GM23248 (cell line): ENCODE measurements around the gene NT5M. TPM values are rescaled to one million over a fixed set of nuclear protein-coding genes. Genes with fewer than 3 reads are reported as not detected.
"Not testable (repeated sequence)": the region's sequence is repeated elsewhere in the genome, so short reads cannot be mapped to it uniquely, and the experiment has no call there.

Experiments used
- DNase-seq: peaks from one replicate; pipeline ENCODE4 v3.0.0-alpha.2; 2015
- H2AFZ ChIP-seq: fragments of 200-600 bp; sonication (generic); 2 replicates; pipeline ENCODE4 v1.6.1; 2016; ENCODE audit warnings: antibody characterized with exemption
- H3F3A ChIP-seq: fragments of 200-600 bp; sonication (generic); 2 replicates; pipeline ENCODE4 v1.6.1; 2016; ENCODE audit warnings: mild to moderate bottlenecking, antibody characterized with exemption, mixed run types; ENCODE audit not compliant: insufficient read depth
- H3K27ac ChIP-seq: fragments of 200-600 bp; sonication (generic); 2 replicates; pipeline ENCODE4 v1.5.1; 2016; ENCODE audit warnings: mild to moderate bottlenecking
- H3K27me3 ChIP-seq: fragments of 200-600 bp; sonication (generic); replicated peaks from 2 replicates; pipeline ENCODE4 v1.6.1; 2016; ENCODE audit warnings: mild to moderate bottlenecking; ENCODE audit not compliant: insufficient read depth
- H3K36me3 ChIP-seq: fragments of 200-600 bp; sonication (generic); 2 replicates; pipeline ENCODE4 v1.6.1; 2016; ENCODE audit warnings: low read depth, mild to moderate bottlenecking
- H3K4me1 ChIP-seq: fragments of 200-600 bp; sonication (generic); 2 replicates; pipeline ENCODE4 v1.6.1; 2016; ENCODE audit warnings: mild to moderate bottlenecking; ENCODE audit not compliant: insufficient read depth
- H3K4me2 ChIP-seq: fragments of 200-600 bp; sonication (generic); one replicate; pipeline ENCODE4 v1.6.1; 2016; ENCODE audit warnings: mild to moderate bottlenecking; ENCODE audit not compliant: unreplicated experiment
- H3K4me3 ChIP-seq: fragments of 200-600 bp; sonication (generic); 2 replicates; pipeline ENCODE4 v1.5.1; 2016; ENCODE audit warnings: mild to moderate bottlenecking
- H3K79me2 ChIP-seq: fragments of 200-600 bp; sonication (generic); 2 replicates; pipeline ENCODE4 v1.6.1; 2016; ENCODE audit warnings: mild to moderate bottlenecking; ENCODE audit not compliant: insufficient read depth
- H3K9ac ChIP-seq: fragments of 200-600 bp; sonication (generic); 2 replicates; pipeline ENCODE4 v1.6.1; 2016; ENCODE audit warnings: mild to moderate bottlenecking
- H3K9me2 ChIP-seq: fragments of 200-600 bp; sonication (generic); 2 replicates; pipeline ENCODE4 v1.6.1; 2016; ENCODE audit warnings: mixed run types, mild to moderate bottlenecking, moderate library complexity; ENCODE audit not compliant: insufficient read depth
- H3K9me3 ChIP-seq: fragments of 200-600 bp; sonication (generic); one replicate; pipeline ENCODE4 v1.6.1; 2017; ENCODE audit warnings: low read depth
- H4K20me1 ChIP-seq: fragments of 200-600 bp; sonication (generic); 2 replicates; pipeline ENCODE4 v1.6.0; 2016; ENCODE audit not compliant: insufficient read depth
- EZH2 ChIP-seq: fragments of 200-600 bp; sonication (generic); IDR thresholded peaks from 2 replicates; pipeline ENCODE4 v1.6.1; 2018; ENCODE audit warnings: antibody characterized with exemption, mild to moderate bottlenecking; ENCODE audit not compliant: insufficient read depth, poor library complexity, severe bottlenecking
- EZH2phosphoT487 ChIP-seq: fragments of 200-600 bp; sonication (generic); IDR thresholded peaks from 2 replicates; pipeline ENCODE4 v1.6.1; 2018; ENCODE audit warnings: antibody characterized with exemption, moderate library complexity, mild to moderate bottlenecking, low read depth; ENCODE audit not compliant: insufficient read depth
- WGBS, 2 experiments: methylation state at CpG; one replicate each; pipeline ENCODE4 v1.1.6; 2015 to 2017; ENCODE audit warnings: low lambda C conversion rate in 2 of 2, low coverage in 1 of 2; ENCODE audit errors: missing lambda C conversion rate in 2 of 2; 5-methylcytosine and 5-hydroxymethylcytosine counted together
- in situ Hi-C: fragments of 300-500 bp; cut with MboI; formaldehyde crosslinking; loops from 2 replicates; pipeline ENCODE4 v1.15.0; 2020
- polyA plus RNA-seq: library from polyadenylated mRNA; unstranded; fragments of >200 nt; fragmentation: Nextera tagmentation; extraction: Ambion mirVana; gene quantifications from 2 replicates; pipeline ENCODE4 v1.2.1, GENCODE V29; 2016
- total RNA-seq: library from RNA; depleted of rRNA; stranded (reverse); fragments of >200 nt; shearing (Covaris generic); gene quantifications from 2 replicates; pipeline ENCODE4 v1.2.3, GENCODE V29; 2014

The NT5M gene
- total and polyA plus RNA-seq, 2 experiments from 2014 or later: 3.3 to 5.1 TPM

DNA sequence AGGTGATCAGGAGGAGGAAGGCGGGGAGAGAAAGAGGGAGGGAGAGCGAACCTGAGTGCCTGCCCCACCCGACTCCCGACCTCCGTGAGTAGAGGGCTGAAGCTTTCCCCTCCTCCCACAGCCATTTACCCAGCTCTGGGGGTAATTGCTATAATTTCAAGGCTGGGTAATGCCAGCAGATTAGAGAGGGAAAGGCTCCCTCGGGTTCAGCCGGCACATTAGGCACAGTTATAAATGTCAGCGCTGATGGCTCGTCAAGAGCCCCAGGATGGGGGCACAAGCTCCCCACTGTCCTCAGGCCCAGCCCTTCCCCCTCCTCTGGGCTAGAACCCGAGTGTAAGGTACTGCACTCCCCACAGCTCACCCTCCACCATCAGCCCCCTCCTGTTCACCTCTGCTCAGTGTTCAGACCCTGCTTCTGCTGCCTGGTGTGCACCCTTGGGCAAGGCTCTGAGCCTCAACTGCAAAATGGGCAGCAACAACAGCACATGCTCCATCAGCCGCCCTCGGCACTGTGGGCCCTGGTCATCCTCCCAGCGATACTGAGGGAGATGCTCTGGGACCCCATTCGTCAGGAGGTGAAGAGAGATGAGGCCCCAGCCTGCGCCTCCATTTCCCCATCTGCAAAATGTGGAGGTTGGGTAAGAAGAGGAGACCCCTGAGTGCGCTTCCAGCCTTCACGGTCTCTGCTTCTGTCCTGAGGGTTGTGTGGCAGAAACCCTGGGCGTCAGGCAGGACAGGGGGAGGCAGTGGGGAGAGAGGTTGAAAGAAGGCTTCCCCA is 77.2 kb downstream of the NT5M start:
- in situ Hi-C loops: no loop called here
- H3F3A ChIP-seq: 0 out of 2 replicates have a peak, but pooled peaks cover 8% of the 10 kb centered on the region
- H3K79me2 ChIP-seq: no peaks in the 10 kb centered on the region
- no peak overlapping the region for H3K4me3 ChIP-seq
- H3K36me3 ChIP-seq: no peaks in the 10 kb centered on the region
- WGBS, 2 experiments: 57 to 65% methylated on average over 18 of the region's 18 CpGs
- TF ChIP-seq EZH2: no peak
- no peak for TF ChIP-seq EZH2phosphoT487
- no peaks in the 10 kb centered on the region for H4K20me1 ChIP-seq
- H3K27ac ChIP-seq: no peak overlapping the region
- H2AFZ ChIP-seq: no peak overlapping the region
- H3K9me3 ChIP-seq: no peaks in the 10 kb centered on the region
- no peak overlapping the region for H3K4me2 ChIP-seq
- no peak overlapping the region for H3K9ac ChIP-seq
- peaks cover 7% of the 10 kb centered on the region for H3K4me1 ChIP-seq
- no peak for DNase-seq
- H3K9me2 ChIP-seq: no peaks in the 10 kb centered on the region
- peaks cover 29% of the 10 kb centered on the region for H3K27me3 ChIP-seq

DNA sequence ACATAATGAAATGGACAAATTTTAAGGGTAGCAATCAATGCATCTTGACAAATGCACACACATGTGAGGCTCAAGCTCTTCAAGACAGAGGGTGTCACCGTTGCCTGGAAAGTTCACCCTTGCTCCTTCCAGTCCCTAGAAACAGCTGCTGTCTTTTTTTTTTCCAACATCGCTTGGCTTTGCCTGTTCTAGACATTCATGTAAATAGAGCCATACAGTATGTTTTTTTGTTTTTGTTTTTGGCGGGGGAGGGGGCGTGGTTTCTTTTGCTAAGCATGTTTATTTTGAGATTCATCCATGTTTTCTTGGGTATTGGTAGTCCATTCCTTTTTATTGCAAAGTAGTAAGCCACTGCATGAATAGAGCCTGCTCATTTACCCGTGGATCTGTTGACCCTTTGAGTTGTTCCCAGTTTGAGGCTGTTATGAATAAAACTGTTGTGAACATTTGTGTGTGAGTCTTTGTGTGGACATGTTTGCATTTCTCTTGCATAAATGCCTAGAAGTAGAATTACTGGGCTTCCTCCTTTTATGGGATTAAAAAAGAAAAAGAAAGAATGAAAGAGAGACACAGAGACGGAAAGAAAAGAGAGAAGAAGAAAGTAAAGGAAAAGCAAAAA is 78.4 kb downstream of the NT5M start:
- Histone ChIP-seq H3K4me2 (no peak overlapping the region), H4K20me1 (no peaks in the 10 kb centered on the region), H3K9me2 (no peaks in the 10 kb centered on the region), H3K36me3 (no peaks in the 10 kb centered on the region), H3K27me3 (peaks cover 29% of the 10 kb centered on the region), H3K27ac (no peak overlapping the region), H3K4me3 (no peak overlapping the region), H3F3A (0 out of 2 replicates have a peak, but pooled peaks cover 2% of the 10 kb centered on the region), H3K9me3 (no peaks in the 10 kb centered on the region), H3K4me1 (no peaks in the 10 kb centered on the region), H3K9ac (no peak overlapping the region), H3K79me2 (no peaks in the 10 kb centered on the region), H2AFZ (no peak overlapping the region)
- TF ChIP-seq EZH2 (no peak), EZH2phosphoT487 (no peak)
- WGBS, 2 experiments: 38 to 46% methylated on average over 6 of the region's 6 CpGs
- no peak for DNase-seq
- in situ Hi-C loops: no loop called here

DNA sequence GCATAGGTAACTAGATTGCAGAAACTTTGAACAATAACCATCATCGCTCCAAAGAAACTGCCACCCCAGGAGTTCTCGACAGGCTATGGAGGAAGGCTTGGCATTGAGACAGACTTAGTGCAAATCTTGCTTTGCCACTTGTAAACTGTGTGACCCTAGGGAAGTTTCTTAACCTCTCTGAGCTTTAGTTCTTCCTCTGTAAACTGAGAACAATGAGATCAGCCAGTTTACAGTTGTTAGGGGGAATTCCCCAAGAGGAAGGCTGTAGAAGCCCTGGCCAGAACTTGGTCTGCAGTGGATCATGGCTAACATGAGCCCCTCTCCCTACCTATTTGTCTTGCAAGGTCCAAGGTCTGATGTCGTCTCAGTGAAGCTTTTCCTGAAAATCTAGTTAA is 78.9 kb downstream of the NT5M start:
- H3K36me3 ChIP-seq: no peaks in the 10 kb centered on the region
- peaks cover 29% of the 10 kb centered on the region for H3K27me3 ChIP-seq
- no peak overlapping the region for H3K4me2 ChIP-seq
- no peak overlapping the region for H3K27ac ChIP-seq
- H3K4me3 ChIP-seq: no peak overlapping the region
- no peak for DNase-seq
- TF ChIP-seq EZH2: no peak
- no peaks in the 10 kb centered on the region for H3K9me3 ChIP-seq
- no peaks in the 10 kb centered on the region for H3K4me1 ChIP-seq
- no peaks in the 10 kb centered on the region for H3K9me2 ChIP-seq
- 68 to 77% methylated on average over 3 of the region's 3 CpGs for WGBS, 2 experiments
- no peaks in the 10 kb centered on the region for H3F3A ChIP-seq
- no peak overlapping the region for H3K9ac ChIP-seq
- H3K79me2 ChIP-seq: no peaks in the 10 kb centered on the region
- no peaks in the 10 kb centered on the region for H4K20me1 ChIP-seq
- H2AFZ ChIP-seq: no peak overlapping the region
- in situ Hi-C loops: no loop called here

DNA sequence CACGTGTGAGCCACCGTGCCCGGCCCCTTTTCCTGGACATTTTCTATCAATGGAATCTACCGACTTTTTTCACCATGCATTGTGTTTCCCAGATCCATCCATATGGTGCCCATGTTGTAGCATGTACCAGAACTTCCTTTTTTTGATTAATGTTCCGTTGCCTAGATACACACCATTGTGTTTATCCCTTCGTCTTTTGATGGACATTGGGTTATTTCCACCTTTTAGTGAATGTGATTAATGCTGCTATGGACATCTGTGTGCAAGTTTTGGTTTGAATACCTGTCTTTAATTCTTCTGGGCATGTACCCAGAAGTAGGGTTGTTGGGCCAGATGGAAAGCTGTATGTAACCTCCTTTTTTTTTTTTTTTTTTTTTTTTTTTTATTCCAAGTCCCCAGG is 79.8 kb downstream of the NT5M start:
- in situ Hi-C loops: no loop called here
- H3K27me3 ChIP-seq: peaks cover 29% of the 10 kb centered on the region
- H4K20me1 ChIP-seq: no peaks in the 10 kb centered on the region
- H3F3A ChIP-seq: no peaks in the 10 kb centered on the region
- no peak overlapping the region for H3K4me3 ChIP-seq
- H3K36me3 ChIP-seq: no peaks in the 10 kb centered on the region
- TF ChIP-seq EZH2phosphoT487: no peak
- no peak for TF ChIP-seq EZH2
- H3K4me2 ChIP-seq: no peak overlapping the region
- no peak overlapping the region for H2AFZ ChIP-seq
- H3K4me1 ChIP-seq: no peaks in the 10 kb centered on the region
- no peak for DNase-seq
- WGBS, 2 experiments: 25 to 28% methylated on average over 6 of the region's 6 CpGs
- no peaks in the 10 kb centered on the region for H3K9me3 ChIP-seq
- H3K9me2 ChIP-seq: no peaks in the 10 kb centered on the region
- H3K27ac ChIP-seq: no peak overlapping the region
- H3K9ac ChIP-seq: no peak overlapping the region
- no peaks in the 10 kb centered on the region for H3K79me2 ChIP-seq

DNA sequence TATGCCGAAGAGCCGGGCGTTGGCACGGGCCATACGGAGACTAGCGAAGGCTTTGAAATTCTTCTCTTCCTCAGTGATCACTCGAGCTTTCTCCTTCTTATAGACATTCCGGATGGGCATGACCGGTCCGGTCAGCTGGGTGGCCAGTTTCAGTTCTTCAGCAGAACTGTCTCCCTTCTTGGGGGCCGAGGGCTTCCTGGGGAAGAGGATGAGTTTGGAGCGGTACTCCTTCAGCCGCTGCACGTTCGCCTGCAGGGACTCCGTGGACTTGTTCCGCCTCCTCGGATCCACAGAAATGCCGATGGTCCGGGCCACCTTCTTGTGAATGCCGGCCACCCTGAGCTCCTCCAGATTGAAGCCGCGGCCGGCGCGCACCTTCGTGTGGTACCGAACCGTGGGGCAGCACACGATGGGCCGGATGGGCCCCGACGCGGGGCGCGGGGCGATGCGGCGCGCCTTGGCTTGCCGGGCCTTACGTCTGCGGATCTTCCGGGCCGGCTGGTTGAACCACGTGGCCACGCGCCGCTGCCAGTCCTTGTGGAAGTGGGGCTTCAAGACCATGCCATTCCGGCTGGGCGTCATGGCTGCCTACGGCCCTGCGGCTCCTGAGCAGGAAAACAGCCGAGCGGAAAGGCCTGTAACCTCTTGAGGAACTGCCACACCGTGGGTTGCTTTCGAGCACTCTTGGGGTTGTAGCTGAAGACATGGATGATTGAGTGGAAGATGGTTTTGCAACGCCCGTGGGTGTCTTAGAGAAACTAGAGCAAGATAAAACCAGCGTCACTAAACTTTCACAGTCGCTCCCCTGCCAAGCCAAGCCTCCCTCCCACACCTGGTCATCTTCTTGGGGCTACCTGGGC is 80.5 kb downstream of the NT5M start:
- H4K20me1 ChIP-seq, H2AFZ ChIP-seq, H3K4me3 ChIP-seq, H3K4me2 ChIP-seq, DNase-seq, H3K9ac ChIP-seq, H3K27ac ChIP-seq, H3K9me2 ChIP-seq, H3K36me3 ChIP-seq, H3K79me2 ChIP-seq, in situ Hi-C loops, H3K9me3 ChIP-seq, H3K4me1 ChIP-seq, H3F3A ChIP-seq: not testable (repeated sequence)
- WGBS, 2 experiments: 84 to 85% methylated on average over 38 to 61 of the region's 61 CpGs
- H3K27me3 ChIP-seq: peaks cover 29% of the 10 kb centered on the region
